Lower leg skin (tissue), 4 donors: ENCODE measurements around the gene ING3. TPM values are rescaled to one million over a fixed set of nuclear protein-coding genes. Genes with fewer than 3 reads are reported as not detected.

Experiments used
- DNase-seq, 2 donors: peaks; one replicate each; pipeline ENCODE4 v3.0.0-alpha.2; 2019; ENCODE audit warnings: low spot score in 2 of 2
- H3K4me3 ChIP-seq: fragments of 200-600 bp; sonication (generic); 2 replicates; pipeline ENCODE4 v1.5.1; 2017; ENCODE audit warnings: mild to moderate bottlenecking, low read depth; ENCODE audit not compliant: poor library complexity, severe bottlenecking
- POLR2A ChIP-seq, 2 donors: fragments of 450-650 bp; IDR thresholded peaks; one replicate each; pipeline ENCODE4 v1.6.1; 2016 to 2017; ENCODE audit warnings: antibody characterized with exemption in 2 of 2, mild to moderate bottlenecking in 1 of 2, moderate library complexity in 1 of 2
- WGBS, 2 donors: methylation state at CpG; one replicate each; pipeline ENCODE4 v1.1.5; 2018; 5-methylcytosine and 5-hydroxymethylcytosine counted together
- intact Hi-C: fragments of 100-400 bp; cut with DNase I; formaldehyde crosslinking; loops from one replicate; pipeline ENCODE4 v1.15.0; 2023; ENCODE audit warnings: low total_unique reads
- total RNA-seq, 4 donors: library from RNA; depleted of rRNA; stranded (reverse); fragments of >200 nt; gene quantifications; one replicate each; pipeline ENCODE4 v1.1.0, GENCODE V29; 2016
- TF ChIP-seq, protein P1 (sequence below), 3 donors: fragments of 450-650 bp; IDR thresholded peaks; one replicate each; pipeline ENCODE4 v1.5.1; 2016; ENCODE audit warnings: antibody characterized with exemption in 3 of 3, mild to moderate bottlenecking in 3 of 3, moderate library complexity in 2 of 3

Gene ING3
- total RNA-seq, 4 donors from 2014 or later, result 6.6 to 11.4 (median 9.8) TPM

DNA sequence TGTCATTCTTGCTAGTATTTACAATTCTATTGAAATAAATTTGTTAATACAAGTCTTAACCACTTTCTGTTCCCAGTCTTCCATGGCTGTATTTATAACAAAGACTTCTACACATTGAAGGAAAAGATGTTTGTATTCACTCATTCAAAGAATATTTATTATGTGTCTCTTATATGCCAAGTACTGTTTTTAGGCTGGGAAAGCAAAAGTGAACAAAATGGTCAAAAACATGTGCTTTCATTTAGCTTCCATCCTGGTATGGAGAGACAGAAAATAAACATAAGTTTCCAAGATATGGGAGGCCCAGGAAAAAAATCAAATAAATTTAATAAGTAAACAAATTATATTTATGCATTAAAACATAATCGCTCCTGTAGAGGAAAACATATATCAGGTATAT is 60.8 kb downstream of the ING3 start:
- TF ChIP-seq POLR2A (IDR thresholded peaks at IDR 0.05), result no peak
- TF ChIP-seq, protein P1, sequence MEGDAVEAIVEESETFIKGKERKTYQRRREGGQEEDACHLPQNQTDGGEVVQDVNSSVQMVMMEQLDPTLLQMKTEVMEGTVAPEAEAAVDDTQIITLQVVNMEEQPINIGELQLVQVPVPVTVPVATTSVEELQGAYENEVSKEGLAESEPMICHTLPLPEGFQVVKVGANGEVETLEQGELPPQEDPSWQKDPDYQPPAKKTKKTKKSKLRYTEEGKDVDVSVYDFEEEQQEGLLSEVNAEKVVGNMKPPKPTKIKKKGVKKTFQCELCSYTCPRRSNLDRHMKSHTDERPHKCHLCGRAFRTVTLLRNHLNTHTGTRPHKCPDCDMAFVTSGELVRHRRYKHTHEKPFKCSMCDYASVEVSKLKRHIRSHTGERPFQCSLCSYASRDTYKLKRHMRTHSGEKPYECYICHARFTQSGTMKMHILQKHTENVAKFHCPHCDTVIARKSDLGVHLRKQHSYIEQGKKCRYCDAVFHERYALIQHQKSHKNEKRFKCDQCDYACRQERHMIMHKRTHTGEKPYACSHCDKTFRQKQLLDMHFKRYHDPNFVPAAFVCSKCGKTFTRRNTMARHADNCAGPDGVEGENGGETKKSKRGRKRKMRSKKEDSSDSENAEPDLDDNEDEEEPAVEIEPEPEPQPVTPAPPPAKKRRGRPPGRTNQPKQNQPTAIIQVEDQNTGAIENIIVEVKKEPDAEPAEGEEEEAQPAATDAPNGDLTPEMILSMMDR (IDR thresholded peaks at IDR 0.05), result no peak
- no peak for DNase-seq
- 68 to 72% methylated on average over 1 of the region's 1 CpG for WGBS, 2 donors
- H3K4me3 ChIP-seq, result no peak overlapping the region
- intact Hi-C loops, result no loop called here

DNA sequence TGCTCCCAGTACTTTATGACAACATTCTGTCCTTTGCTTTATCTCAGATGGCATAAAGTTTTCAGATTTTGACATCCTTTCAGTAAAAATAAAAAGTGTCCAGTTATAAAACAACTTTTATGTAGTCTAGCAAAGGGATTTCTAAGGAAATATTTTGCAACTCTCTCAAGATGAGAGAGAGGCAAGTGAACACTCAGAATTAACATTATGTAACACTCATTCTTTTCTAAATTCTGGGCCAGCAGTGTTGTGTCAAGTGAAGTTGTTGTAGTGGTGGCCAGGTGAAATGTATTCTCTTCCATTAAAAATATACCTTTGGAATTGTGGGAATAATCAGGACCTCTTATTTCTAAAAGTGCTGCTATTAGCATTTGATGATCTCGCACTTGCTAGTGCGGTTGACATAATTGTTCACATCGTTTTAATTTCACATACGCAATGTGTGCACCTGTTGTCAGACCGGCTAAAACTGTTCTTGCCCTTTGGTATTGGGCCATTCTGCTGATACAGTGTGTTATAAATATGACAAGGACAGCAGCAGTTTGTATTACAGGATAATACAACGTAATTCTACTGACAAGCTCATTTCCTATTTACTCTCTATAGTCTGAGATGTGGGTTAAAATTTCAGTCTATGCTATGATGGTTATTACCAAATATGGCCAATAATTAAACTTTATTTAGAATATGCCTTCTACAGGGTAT is 61.7 kb downstream of the ING3 start:
- DNase-seq, result no peak
- no peak overlapping the region for H3K4me3 ChIP-seq
- TF ChIP-seq POLR2A (IDR thresholded peaks at IDR 0.05), result no peak
- TF ChIP-seq, protein P1 (IDR thresholded peaks at IDR 0.05), result no peak
- WGBS, 2 donors, result 83 to 90% methylated on average over 6 of the region's 6 CpGs
- intact Hi-C loops, result no loop called here

DNA sequence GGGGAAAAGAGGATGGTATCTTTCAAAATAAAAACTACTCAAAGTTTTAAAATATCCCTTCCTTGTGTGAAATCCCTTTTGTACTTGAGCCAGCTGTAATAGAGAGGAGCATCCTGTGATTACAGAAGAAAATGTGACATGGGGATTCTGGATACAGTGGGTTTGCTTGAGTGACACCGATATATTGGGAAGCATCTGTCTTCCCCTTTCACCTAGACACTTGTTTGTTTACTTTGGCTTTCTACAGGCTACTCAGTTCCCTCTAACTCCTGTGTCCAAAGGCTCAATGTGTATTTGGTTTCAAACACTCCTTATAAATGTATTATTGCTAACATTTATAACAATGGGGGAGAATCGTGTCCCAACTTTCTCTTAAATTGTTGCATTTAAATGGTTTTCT is 62.3 kb downstream of the ING3 start:
- no peak for DNase-seq
- WGBS, 2 donors, result 72 to 80% methylated on average over 2 of the region's 2 CpGs
- intact Hi-C loops, result no loop called here
- no peak overlapping the region for H3K4me3 ChIP-seq
- TF ChIP-seq, protein P1 (IDR thresholded peaks at IDR 0.05), result no peak
- TF ChIP-seq POLR2A (IDR thresholded peaks at IDR 0.05), result no peak

DNA sequence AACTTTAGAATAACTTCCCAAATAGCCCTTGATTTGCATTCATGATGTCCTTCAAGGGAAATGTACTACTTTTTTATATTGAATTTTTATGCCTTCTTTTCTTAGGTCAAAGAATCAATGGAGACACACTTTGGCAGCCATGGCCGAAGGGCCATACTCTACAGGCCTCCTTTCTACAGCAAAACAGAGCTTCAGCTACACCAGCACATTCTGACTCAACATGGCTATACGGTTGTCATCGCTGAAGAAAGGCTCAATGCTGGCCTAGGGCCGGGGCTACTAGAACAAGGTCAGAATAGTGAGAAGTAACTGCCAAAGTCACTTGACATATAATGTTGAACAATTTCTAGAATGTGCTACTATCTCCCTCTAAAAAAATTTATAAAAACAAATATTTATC is 65.0 kb downstream of the ING3 start:
- no peak for DNase-seq
- intact Hi-C loops, result no loop called here
- H3K4me3 ChIP-seq, result no peak overlapping the region
- WGBS, 2 donors, result 89 to 93% methylated on average over 4 of the region's 4 CpGs
- no peak for TF ChIP-seq POLR2A (IDR thresholded peaks at IDR 0.05)
- TF ChIP-seq, protein P1 (IDR thresholded peaks at IDR 0.05), result no peak

DNA sequence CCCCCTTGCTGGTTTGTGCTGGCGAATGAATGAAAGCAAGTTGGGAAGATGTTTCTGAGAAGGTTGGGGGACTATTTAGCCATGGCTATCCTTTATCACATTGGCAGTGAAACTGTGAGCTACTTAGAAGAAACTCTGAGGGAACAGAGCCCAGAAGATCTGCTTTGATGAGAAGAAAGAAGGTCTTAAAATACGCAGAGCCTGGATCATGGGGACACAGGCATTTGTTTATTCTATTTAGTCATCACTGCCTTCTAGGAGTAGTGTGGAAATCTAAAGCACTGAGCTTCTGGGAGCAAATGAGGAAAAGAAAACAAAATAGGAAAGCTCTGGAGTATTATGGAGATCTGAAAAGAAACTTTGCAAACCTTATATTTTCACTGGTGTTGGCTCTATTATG is 66.4 kb downstream of the ING3 start:
- intact Hi-C loops, result no loop called here
- DNase-seq, result no peak
- no peak for TF ChIP-seq POLR2A (IDR thresholded peaks at IDR 0.05)
- TF ChIP-seq, protein P1 (IDR thresholded peaks at IDR 0.05), result no peak
- 84 to 88% methylated on average over 2 of the region's 2 CpGs for WGBS, 2 donors
- no peak overlapping the region for H3K4me3 ChIP-seq

DNA sequence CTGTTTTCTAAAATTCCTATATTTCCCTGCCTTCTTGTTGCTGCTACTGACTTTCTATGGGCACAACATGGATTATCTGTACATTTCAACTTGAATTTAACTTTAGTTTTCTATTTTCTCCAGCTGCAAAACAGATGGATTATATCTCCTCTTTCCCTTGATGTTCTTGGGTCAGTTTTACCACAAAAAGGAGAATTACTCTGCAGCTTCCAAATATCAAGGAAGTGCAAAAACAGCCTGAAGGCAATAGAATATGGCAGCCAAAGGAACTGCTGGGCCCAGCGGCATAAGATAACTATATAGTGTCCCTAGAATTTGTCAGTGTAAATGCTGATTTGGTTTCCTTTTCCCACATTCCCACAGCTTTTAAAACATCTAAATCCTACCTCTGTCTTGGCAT is 67.0 kb downstream of the ING3 start:
- intact Hi-C loops, result no loop called here
- TF ChIP-seq, protein P1 (IDR thresholded peaks at IDR 0.05), result no peak
- TF ChIP-seq POLR2A (IDR thresholded peaks at IDR 0.05), result no peak
- 67 to 88% methylated on average over 1 of the region's 1 CpG for WGBS, 2 donors

More for the DNA sequence above, 67.0 kb downstream of the ING3 start:
- DNase-seq, result no peak
- no peak overlapping the region for H3K4me3 ChIP-seq
